PFSK-1 (cell line): ENCODE results near the gene NDRG2.

Experiments
- POLR2AphosphoS5 ChIP-seq: IDR thresholded peaks from 2 replicates; pipeline ENCODE4 v1.6.1; 2012; ENCODE audit warnings: low read depth, mild to moderate bottlenecking, control low read depth, low read length, moderate library complexity
- SIN3A ChIP-seq: IDR thresholded peaks from 2 replicates; pipeline ENCODE4 v1.6.1; 2012; ENCODE audit warnings: mild to moderate bottlenecking, low read length, moderate library complexity, borderline replicate concordance; ENCODE audit not compliant: insufficient read depth

GRCh38 chr14:21063479-21063878, 38.6 kb upstream of the NDRG2 start:
- TF ChIP-seq SIN3A (no peak), POLR2AphosphoS5 (no peak)
